Endodermal cell (in vitro differentiated cells): Measurements from ENCODE around the gene UNK. TPM values are rescaled to one million over a fixed set of nuclear protein-coding genes. Genes with fewer than 3 reads are reported as not detected.
A peak's percentile ranks its signal among the peaks of the same experiment; 100 is the strongest.
"Not testable (repeated sequence)": the region's sequence is repeated elsewhere in the genome, so short reads cannot be mapped to it uniquely, and the experiment has no call there.

Source experiments
- DNase-seq: peaks from one replicate; pipeline ENCODE4 v3.0.0-alpha.2; 2017
- H3K27ac ChIP-seq: 2 replicates; pipeline ENCODE4 v1.5.1; 2013; ENCODE audit warnings: mild to moderate bottlenecking, low read depth, low read length, moderate library complexity
- H3K27me3 ChIP-seq: 2 replicates; pipeline ENCODE4 v1.6.1; 2013; ENCODE audit warnings: mild to moderate bottlenecking, low read length, moderate library complexity; ENCODE audit not compliant: insufficient read depth, control insufficient read depth, poor library complexity, severe bottlenecking
- H3K36me3 ChIP-seq: 2 replicates; pipeline ENCODE4 v1.7.0; 2013; ENCODE audit warnings: mild to moderate bottlenecking, low read length, moderate library complexity; ENCODE audit not compliant: control insufficient read depth, insufficient read depth
- H3K4me1 ChIP-seq: one replicate; pipeline ENCODE4 v1.7.0; 2013; ENCODE audit warnings: low read length; ENCODE audit not compliant: control insufficient read depth, insufficient read depth
- H3K4me3 ChIP-seq: 2 replicates; pipeline ENCODE4 v1.5.1; 2013; ENCODE audit warnings: mild to moderate bottlenecking, low read length, moderate library complexity
- H3K9ac ChIP-seq: 2 replicates; pipeline ENCODE4 v1.6.1; 2013; ENCODE audit warnings: mild to moderate bottlenecking, low read length, moderate library complexity; ENCODE audit not compliant: poor library complexity, severe bottlenecking; ENCODE audit errors: extremely low read depth
- H3K9me3 ChIP-seq: 2 replicates; pipeline ENCODE4 v1.6.1; 2013; ENCODE audit warnings: mild to moderate bottlenecking, low read length, moderate library complexity; ENCODE audit not compliant: control insufficient read depth
- H3K27ac Mint-ChIP-seq: 2 replicates; pipeline ENCODE4 v1.8.0; 2020; ENCODE audit warnings: mixed read lengths
- H3K27me3 Mint-ChIP-seq: 2 replicates; pipeline ENCODE4 v1.8.0; 2021; ENCODE audit warnings: mild to moderate bottlenecking, mixed read lengths; ENCODE audit not compliant: insufficient read depth
- H3K36me3 Mint-ChIP-seq: 2 replicates; pipeline ENCODE4 v1.8.0; 2020; ENCODE audit warnings: low read depth, mixed read lengths
- H3K4me1 Mint-ChIP-seq: 2 replicates; pipeline ENCODE4 v1.8.0; 2020; ENCODE audit warnings: mixed read lengths
- H3K4me3 Mint-ChIP-seq: 2 replicates; pipeline ENCODE4 v1.8.0; 2020; ENCODE audit warnings: mild to moderate bottlenecking, moderate library complexity, mixed read lengths
- H3K9me3 Mint-ChIP-seq: 2 replicates; pipeline ENCODE4 v1.8.0; 2020; ENCODE audit warnings: mild to moderate bottlenecking, mixed read lengths
- WGBS, 2 experiments: methylation state at CpG; one replicate each; pipeline versions ENCODE4 v1.1.5 to v1.1.7; 2013; ENCODE audit warnings: missing lambda C conversion rate in 2 of 2, mixed read lengths in 1 of 2; ENCODE audit not compliant: insufficient coverage in 1 of 2, insufficient read length in 1 of 2; 5-methylcytosine and 5-hydroxymethylcytosine counted together
- total RNA-seq, 2 donors: library from RNA; stranded (reverse); fragmentation: NEBNext Ultra II Directional in 1 of 2; extraction: Animal tissue kit (Norgen Biotek cat#: 25700) in 1 of 2; gene quantifications; 2 replicates in 1 of 2; 3 replicates in 1 of 2; pipeline ENCODE4 v1.2.1, GENCODE V29; 2021
- TF ChIP-seq, protein P1 (sequence below): fragments of 200-600 bp; sonication (generic); conservative IDR thresholded peaks from 2 replicates; pipeline ENCODE4 v1.5.0; 2021; ENCODE audit warnings: antibody characterized with exemption, mild to moderate bottlenecking

Gene UNK
- total RNA-seq, 2 donors from 2014 or later, result 38.0 to 39.0 TPM

DNA sequence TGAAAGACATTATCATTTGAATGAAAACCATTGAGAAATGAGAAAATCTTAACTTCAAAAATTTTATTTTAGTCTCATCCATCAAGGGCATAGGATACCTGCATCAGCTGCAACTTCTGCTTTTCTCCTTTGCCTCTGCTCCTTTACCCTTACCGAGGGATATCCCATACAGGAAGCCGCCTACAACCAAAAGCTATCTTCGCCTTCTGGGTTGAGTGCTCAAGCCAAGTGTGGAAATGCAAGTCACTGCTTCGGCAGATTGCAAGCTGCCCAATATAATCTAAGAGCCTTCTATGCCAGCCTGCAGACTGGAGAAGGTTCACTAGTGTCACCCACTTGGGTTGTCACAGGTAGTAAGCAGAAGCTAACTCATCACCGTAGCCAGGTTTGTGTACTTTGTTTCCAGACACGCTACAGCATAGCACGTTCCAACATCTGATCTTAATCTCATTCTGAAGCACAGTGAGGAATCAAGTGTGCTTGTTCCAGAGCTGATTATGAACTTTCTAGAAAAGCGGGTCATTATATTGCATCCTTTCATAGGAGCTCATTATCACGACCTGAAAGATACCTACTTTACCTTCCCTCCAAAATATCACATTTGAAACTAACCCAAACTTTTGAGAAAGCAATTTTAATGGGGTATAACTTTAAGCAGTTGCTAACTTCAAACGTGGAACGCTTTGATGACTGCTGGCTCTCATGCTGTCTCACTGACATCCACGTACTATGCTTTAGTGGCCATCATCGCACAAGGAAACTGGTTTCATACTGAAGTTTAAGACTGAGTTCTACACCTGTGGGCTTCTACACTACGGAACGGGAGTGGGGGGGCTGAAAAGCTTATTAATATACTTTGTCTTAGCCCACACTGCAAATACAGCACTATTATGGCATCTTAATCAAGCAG is 8.0 kb upstream of the UNK start:
- Mint-ChIP-seq H3K9me3 (peaks cover 1% of the 10 kb centered on the region), H3K36me3 (peaks cover 24% of the 10 kb centered on the region), H3K4me3 (peak overlapping the region; percentile 97), H3K27ac (peak overlapping the region; percentile 84), H3K4me1 (peaks cover 20% of the 10 kb centered on the region), H3K27me3 (no peaks in the 10 kb centered on the region)
- 95% methylated on average over 13 to 15 of the region's 15 CpGs for WGBS, 2 experiments
- H3K27ac ChIP-seq, result no peak overlapping the region
- TF ChIP-seq, protein P1, sequence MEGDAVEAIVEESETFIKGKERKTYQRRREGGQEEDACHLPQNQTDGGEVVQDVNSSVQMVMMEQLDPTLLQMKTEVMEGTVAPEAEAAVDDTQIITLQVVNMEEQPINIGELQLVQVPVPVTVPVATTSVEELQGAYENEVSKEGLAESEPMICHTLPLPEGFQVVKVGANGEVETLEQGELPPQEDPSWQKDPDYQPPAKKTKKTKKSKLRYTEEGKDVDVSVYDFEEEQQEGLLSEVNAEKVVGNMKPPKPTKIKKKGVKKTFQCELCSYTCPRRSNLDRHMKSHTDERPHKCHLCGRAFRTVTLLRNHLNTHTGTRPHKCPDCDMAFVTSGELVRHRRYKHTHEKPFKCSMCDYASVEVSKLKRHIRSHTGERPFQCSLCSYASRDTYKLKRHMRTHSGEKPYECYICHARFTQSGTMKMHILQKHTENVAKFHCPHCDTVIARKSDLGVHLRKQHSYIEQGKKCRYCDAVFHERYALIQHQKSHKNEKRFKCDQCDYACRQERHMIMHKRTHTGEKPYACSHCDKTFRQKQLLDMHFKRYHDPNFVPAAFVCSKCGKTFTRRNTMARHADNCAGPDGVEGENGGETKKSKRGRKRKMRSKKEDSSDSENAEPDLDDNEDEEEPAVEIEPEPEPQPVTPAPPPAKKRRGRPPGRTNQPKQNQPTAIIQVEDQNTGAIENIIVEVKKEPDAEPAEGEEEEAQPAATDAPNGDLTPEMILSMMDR, result no peak
- peak; percentile 61 for DNase-seq
- H3K4me3 ChIP-seq, result peak overlapping the region; percentile 96
- no peaks in the 10 kb centered on the region for H3K4me1 ChIP-seq
- H3K27me3 ChIP-seq, result no peaks in the 10 kb centered on the region
- H3K9me3 ChIP-seq, result no peaks in the 10 kb centered on the region
- H3K9ac ChIP-seq, result peak overlapping the region; percentile 99
- H3K36me3 ChIP-seq, result peaks cover 29% of the 10 kb centered on the region

DNA sequence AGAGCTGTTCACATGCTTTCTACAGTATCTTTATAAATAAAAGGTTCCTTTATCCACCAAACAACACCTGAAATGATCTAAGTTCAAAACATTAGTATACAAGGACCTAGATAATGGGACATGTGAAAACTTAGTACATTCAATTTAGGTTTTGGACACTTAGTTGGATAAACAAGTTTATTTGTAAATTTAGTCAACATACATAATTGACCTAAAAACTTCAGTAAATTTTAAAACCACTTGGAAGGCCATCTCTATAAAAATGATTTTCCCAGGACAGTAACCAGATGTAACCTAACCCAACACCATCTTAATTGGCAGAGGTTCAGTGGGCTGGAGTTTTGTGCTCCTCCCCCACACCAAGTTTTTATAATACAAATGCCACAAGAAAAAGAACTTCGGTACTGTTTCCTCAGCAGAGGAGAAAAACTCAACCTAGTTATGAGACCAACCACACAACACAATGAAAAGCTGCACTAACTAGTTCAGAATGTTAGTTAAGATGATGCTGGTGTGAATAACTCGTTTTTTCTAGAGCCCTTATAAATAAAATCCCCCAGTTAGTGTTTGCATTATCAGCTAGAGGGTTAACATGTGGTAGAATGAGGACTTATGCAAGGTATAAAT is 7.2 kb upstream of the UNK start:
- peak overlapping the region; percentile 96 for H3K4me3 ChIP-seq
- peaks cover 24% of the 10 kb centered on the region for H3K36me3 Mint-ChIP-seq
- H3K36me3 ChIP-seq, result peaks cover 29% of the 10 kb centered on the region
- peak overlapping the region; percentile 97 for H3K4me3 Mint-ChIP-seq
- H3K9ac ChIP-seq, result peak overlapping the region; percentile 99
- no peaks in the 10 kb centered on the region for H3K27me3 Mint-ChIP-seq
- H3K9me3 Mint-ChIP-seq, result peaks cover 1% of the 10 kb centered on the region
- no peaks in the 10 kb centered on the region for H3K9me3 ChIP-seq
- DNase-seq, result no peak
- 80% methylated on average over 1 of the region's 2 CpGs; no CpG with 5 or more reads in 1 of the 2 experiments for WGBS, 2 experiments
- no peak overlapping the region for H3K27ac ChIP-seq
- TF ChIP-seq, protein P1, result no peak
- peaks cover 20% of the 10 kb centered on the region for H3K4me1 Mint-ChIP-seq
- no peaks in the 10 kb centered on the region for H3K4me1 ChIP-seq
- peak overlapping the region; percentile 65 for H3K27ac Mint-ChIP-seq
- H3K27me3 ChIP-seq, result no peaks in the 10 kb centered on the region

DNA sequence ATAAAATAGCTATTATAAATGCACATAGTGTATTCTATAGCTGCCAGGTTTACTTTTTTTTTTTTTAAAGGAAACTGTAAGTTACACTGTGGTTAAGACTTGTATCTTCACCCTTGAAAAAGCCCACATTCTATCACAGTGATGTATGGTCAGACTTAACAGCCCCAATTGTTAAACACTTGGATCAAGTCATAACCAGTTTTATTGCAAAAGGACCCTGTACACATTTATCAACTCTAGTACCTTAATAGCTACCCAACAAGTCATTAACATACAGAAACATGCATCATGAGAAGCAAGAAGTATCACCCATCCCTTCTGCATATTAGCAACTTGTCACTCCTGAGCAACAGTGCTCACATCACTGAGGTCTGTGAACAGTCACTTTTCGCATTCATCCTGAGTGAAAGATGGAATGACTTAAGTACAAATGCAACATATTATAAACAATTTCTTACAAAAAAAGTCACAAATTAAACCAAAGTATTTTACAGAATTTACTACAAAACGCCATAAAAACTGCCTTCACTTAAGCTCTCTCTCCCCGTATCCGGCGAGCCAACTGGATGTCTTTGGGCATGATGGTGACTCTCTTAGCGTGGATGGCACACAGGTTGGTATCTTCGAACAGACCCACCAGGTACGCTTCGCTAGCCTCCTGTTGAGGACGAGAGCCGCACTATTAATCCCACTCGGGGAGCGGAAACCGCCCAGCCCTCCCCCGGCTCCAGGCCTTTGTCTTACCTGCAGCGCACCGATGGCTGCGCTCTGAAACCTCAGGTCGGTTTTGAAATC is 6.3 kb upstream of the UNK start:
- not testable (repeated sequence) for H3K27me3 ChIP-seq, H3K9me3 ChIP-seq, H3K9me3 Mint-ChIP-seq, H3K27ac ChIP-seq, H3K4me1 ChIP-seq, H3K27me3 Mint-ChIP-seq
- 15 to 17% methylated on average over 12 to 19 of the region's 19 CpGs for WGBS, 2 experiments
- H3K4me3 ChIP-seq, result peak overlapping the region; percentile 96
- Mint-ChIP-seq H3K4me3 (peak overlapping the region; percentile 97), H3K36me3 (peaks cover 24% of the 10 kb centered on the region), H3K27ac (peak overlapping the region; percentile 94), H3K4me1 (peaks cover 24% of the 10 kb centered on the region)
- peaks cover 29% of the 10 kb centered on the region for H3K36me3 ChIP-seq
- peak overlapping the region; percentile 99 for H3K9ac ChIP-seq
- peak; percentile 67 for DNase-seq
